GM18951 (cell line): Measurements from ENCODE around the gene ACTRT2.

Experiments
- POLR2A ChIP-seq: IDR thresholded peaks from 4 replicates; pipeline ENCODE4 v1.6.1; 2011; ENCODE audit warnings: mild to moderate bottlenecking; ENCODE audit not compliant: insufficient read length, insufficient read depth; ENCODE audit errors: extremely low read depth
- in situ Hi-C: fragments of 300-500 bp; cut with MboI; formaldehyde crosslinking; loops from one replicate; pipeline ENCODE4 v1.12.0; 2022; ENCODE audit warnings: low sequenced_read_pairs, mixed read lengths, inconsistent platforms; ENCODE audit not compliant: unreplicated experiment

The ACTRT2 gene

DNA sequence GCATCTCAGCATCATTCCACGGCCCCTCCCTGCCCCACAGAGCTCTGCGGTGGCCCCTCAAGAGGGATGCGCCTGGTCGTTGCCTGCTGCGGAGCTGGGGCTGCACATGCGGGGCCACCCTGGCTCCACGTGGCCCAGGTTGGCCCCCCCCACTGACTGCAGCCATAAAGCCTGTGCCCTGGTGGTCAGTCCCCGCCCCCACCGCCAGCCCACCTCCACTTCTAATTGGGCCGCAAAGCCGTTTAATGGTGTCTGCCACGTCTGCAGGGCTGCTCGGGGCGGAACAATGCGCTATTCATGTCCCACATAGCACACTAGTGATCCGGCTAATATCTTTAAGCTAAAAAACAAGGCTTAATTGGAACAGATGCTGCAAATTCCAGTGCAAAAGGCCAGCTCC is 33.5 kb upstream of the ACTRT2 start:
- in situ Hi-C loops = no loop called here
- TF ChIP-seq POLR2A = no peak

DNA sequence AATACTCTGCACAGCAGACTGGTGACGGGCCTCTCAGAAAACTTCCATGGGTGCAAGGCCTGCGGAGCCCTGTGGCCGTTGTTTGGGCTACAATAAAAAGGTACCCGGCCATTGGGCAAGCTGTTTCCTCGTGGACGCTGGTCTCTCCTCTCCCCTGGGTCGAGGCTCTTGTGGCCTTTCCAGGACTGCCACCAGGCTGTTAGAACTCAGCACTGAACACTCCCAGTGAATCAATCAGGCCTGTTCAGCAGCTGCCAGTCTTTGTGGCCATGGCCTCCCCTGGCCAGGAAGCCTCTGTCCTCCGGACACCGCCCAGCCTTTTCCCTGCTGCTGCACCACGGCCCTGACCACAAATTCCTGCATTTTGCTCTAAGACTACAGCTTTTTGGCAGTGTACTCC is 33.0 kb upstream of the ACTRT2 start:
- in situ Hi-C loops = no loop called here
- TF ChIP-seq POLR2A = no peak

DNA sequence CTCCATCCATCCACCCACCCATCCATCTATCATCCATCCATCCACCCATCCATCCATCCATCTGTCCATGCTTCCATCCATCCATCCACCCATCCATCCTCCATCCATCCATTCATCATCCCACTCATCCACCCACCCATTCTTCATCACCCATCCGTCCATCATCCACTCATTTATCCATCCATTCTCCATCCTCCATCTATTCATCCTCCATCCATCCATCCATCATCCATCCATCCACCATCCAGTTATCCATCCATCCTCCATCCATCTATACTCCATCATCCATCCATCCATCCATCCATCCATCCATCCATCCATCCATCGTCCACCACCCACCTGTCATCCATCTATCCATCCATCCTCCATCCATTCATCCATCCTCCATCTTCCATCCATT is 32.1 kb upstream of the ACTRT2 start:
- in situ Hi-C loops = no loop called here
- TF ChIP-seq POLR2A = no peak

DNA sequence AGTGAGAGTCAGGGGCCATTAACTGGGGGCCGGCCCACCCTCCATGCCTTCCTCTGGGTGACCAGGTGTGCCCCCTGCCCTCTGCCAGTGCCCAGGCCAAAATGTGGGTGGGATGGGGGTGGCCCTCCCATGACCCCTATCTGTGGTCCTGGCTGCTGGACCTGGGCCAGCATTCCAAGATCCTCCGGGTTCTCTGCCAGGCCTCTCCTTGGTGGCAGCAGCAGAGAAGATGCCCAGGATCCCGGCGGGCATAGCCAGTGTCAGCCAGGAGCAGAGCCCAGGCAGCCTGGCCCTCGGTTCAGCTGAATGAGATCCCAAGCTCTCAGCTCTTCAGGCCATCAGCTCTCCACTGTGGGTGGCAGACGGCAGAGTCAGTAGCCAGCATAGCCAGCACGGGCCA is 31.3 kb upstream of the ACTRT2 start:
- in situ Hi-C loops = no loop called here
- TF ChIP-seq POLR2A = no peak

DNA sequence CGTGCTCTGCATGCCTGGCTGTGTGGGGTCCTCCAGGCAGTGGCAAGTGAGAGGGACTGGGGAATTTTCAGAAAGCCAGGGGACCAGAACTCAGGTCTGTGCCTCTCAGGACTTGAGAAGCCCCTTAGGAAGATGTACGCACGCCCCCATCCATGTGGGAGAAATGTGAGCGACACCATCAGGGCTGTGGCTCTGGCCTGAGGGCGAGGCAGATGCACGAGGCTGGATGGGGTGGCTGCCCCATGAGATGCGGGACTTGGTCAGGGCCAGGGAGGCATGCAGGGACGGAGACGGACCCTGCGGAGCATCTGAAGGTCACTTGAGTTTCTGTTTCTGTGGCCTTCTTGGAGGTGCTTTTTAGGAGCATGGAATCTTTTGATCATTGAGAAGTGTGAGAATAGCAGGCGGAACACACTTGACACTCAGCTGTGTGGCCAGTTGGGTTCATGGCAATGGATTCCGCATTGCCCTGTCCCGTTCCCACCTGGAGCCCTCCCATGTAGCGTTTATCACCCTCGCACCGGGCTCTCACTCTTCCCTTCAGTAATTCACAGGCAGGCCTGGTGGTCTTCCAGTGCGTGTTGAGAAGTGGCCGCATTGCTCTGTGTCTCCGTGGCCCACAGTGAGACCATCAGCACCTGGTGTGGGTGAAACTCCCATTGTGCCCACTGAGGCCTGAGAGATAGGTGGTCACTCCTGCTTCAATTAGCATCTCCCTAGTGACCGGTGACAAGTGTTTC is 30.7 kb upstream of the ACTRT2 start:
- no peak for TF ChIP-seq POLR2A
- in situ Hi-C loops = no loop called here

DNA sequence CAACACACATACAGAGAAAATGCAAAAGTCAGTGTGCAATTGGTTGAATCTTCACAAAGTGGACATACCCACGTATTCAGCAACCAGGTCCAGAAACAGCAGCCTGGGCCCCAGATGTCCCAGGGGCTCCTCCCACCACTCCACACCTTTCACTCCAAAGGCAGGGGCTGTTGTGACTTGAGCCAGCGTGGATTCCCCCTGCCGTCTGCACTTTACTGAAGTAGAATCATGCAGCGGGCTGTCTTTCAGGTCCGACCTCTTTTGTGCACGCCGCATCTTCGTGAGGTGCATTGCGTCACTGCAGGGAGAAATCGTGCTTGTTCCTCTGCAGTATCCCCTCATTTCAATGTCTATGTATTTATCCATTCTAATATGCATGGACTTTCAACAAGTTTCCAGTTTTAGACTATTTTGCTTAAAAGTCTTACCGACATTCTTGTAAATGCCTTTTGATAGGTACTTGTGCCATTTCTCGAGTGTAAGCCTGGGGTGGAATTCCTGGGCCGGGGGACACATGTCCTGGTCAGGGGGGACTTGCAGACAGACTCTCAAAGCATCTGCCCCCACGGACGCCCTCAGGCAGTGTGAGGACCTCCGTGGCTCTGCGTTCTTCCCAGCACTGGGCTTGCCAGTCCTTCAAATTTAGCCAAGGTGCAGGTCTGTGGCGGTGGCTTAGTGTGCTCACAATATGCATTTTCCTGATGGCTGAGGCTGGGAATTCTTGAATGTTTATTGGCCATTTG is 29.3 kb upstream of the ACTRT2 start:
- TF ChIP-seq POLR2A = no peak
- in situ Hi-C loops = no loop called here

DNA sequence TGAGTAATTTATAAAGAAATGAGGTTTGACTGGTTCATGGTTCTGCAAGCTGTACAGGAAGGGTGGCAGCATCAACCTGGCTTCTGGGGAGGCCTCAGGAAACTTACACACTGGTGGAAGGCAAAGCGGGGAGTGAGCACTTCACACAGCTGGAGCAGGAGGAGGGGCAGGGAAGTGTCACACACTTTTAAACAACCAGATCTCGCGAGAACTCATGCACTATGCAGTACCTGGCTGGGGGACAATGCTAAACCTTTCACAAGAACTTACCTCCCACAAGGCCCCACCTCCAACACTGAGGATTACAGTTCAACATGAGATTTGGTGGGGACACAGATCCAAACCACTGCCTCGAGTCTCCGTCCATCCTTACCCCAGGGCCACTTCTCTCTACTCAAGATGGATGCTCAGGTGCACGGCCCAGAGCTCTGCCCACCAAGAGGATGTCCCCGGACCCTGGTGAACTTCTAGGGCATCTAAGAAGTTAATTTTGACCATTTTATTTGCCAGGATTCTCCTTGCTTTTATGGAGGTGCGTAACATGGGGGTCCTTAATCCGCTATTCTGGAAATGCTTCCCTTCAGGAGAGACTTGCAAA is 22.7 kb upstream of the ACTRT2 start:
- no peak for TF ChIP-seq POLR2A
- in situ Hi-C loops = no loop called here

DNA sequence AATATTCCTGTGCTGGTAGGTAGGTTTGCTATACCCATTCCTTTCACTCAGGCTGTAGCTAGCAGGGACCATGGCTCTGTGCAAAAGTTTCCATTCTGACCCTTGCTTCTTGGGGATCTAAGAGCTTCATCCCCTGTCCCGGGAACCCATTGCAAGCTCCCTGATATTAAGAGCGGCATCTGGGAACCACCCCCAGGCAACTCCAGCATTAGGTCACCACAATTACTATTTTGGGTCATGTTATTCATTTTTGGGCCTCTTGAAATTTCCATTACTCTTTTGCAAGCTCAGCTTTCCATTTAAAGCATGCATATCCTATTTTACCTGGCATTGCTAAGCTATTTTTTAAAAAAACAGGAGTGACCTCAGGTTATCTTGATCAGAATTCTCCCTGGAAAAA is 22.1 kb upstream of the ACTRT2 start:
- no peak for TF ChIP-seq POLR2A
- in situ Hi-C loops = no loop called here

DNA sequence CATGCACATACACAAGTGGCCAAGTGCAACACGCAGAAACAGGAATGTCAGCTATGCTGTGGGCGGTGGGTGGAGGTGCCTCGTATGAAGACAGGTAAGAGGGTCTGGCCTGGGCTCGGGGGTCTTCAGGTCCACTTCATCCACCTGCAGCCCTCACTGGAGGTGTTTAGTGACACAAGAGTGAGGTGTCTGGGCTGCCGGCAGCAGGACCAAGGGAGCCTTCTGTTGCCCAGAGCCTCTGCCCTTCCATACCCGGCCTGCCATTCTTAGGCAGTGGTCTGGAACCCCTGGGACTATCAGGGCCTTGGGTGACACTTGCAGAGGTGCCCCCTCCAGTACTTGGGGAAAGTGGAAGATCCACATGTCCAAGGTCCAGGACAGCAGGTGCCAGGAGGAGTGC is 21.7 kb upstream of the ACTRT2 start:
- in situ Hi-C loops = no loop called here
- no peak for TF ChIP-seq POLR2A

DNA sequence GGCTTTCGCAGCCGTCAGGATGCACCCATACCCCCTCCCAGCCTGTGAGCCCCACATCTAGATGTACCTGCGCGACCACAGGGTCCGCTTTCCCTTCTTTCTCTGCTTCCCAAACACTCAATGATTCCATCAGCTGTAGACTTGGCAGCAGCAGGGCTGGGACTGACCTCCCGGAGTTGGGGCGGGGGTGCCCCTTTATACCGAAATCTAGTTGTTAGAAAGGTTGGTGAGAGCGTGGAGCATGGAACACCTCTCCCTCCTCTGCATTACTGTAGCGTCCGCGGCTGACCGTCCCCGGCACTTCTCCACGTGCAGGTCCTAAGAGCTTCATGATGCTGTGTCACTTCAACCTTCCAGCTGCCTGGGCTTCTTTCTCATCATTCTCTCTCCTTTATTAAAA is 21.1 kb upstream of the ACTRT2 start:
- in situ Hi-C loops = no loop called here
- TF ChIP-seq POLR2A = no peak

DNA sequence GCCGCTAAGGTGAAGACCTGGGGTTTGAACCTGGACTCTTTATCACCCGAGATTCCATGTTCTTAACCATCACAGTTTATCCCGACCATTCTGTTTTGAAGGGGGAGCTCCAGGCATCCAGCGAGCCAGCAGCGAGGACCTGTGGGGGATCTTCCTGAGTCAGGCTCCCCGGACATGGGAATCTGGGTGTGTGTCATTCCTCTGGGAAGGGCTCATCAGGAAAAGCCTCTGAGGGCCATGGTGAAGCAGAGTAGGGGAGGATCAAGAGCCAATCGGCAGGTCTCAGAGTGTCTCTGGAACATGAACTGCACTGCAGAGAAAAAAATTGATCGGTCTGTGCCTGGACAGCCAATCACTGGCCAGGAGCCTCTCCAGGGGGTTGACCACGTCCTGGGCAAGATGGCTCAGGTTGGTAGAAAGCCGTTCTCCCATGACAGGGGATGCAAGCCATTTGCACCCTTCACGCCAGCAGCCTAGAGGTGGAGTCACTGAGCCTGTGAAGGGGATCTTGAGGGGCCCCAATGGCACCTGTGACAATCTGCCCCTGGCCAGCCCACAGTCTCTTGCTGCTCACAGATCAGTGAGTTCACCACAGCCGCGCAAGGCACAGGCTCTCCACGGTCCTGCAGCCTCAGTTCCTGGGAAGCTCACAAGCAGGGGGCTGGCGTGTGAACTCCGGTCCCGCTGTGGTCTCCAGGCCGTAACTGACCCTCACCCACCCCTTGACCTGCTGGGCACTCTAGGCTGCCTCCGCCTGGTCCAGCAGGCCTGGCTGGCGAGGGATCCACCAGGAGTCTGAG is 20.4 kb upstream of the ACTRT2 start:
- in situ Hi-C loops = no loop called here

DNA sequence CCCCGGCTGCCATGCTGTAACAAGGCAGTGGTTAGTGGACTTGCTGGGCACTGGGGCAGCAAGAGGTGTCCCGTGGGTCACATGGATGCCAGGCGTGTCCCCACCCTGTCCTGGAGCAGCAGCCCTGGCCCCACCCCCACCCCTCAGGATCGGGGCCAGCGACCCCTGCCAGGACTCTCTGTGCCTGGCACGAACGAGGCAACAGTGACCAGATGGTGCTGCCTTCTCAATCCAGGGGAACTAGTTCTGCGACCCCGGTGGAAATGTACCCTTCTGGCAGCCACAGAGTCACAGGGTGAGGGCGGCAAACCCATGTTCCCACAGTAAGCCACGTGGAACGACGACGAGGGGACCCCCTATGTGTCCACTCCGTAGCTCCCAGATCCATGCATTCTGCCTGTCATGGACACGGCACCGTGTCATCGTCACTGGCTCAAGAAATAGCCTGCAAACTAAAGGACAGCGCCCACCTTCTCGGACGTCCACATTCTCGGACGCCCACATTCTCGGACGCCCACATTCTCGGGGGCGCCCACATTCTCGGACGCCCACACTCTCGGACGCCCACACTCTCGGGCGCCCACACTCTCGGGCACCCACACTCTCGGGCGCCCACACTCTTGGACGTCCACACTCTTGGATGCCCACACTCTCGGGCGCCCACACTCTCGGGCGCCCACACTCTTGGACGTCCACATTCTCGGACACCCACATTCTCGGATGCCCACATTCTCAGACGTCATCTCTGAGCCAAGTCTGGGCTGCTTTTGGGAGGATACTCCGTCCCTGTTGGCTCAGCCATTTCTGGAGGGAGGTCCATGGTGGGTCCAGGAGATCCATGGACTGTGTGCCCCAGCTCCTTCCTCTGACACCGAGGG is 19.6 kb upstream of the ACTRT2 start:
- in situ Hi-C loops = no loop called here
- TF ChIP-seq POLR2A = no peak

More for the DNA sequence above, 20.4 kb upstream of the ACTRT2 start:
- no peak for TF ChIP-seq POLR2A
